ENCODE data around the gene SULT1A2. TPM values are rescaled to one million over a fixed set of nuclear protein-coding genes. Genes with fewer than 3 reads are reported as not detected.
"Not testable (repeated sequence)": the region's sequence is repeated elsewhere in the genome, so short reads cannot be mapped to it uniquely, and the experiment has no call there.

SULT1A2 gene
- total RNA-seq, 1 donor from 2014 or later, result 13.0 TPM

GRCh38 chr16:28621481-28622155 lies 24.8 kb upstream of the SULT1A2 start:
- ATAC-seq (no peak), DNase-seq (no peak)
- Histone ChIP-seq H3K27me3 (no peaks in the 10 kb centered on the region), H3K4me3 (no peak overlapping the region), H3K36me3 (peaks cover 9% of the 10 kb centered on the region), H3K4me1 (no peaks in the 10 kb centered on the region), H3K9me3 (no peaks in the 10 kb centered on the region), H3K27ac (no peak overlapping the region)
- no peak for TF ChIP-seq CTCF (IDR thresholded peaks at IDR 0.05)
- intact Hi-C loops (cut with DNase I), result no loop called here

- H3K9me3 ChIP-seq; intact Hi-C loops (cut with DNase I); H3K27me3 ChIP-seq; H3K4me1 ChIP-seq; H3K4me3 ChIP-seq; H3K27ac ChIP-seq; H3K36me3 ChIP-seq; ATAC-seq; DNase-seq: not testable (repeated sequence)
These were observed 23.5 kb upstream of the SULT1A2 start for GRCh38 chr16:28620316-28620715.

GRCh38 chr16:28617874-28618273 lies 21.0 kb upstream of the SULT1A2 start:
- ATAC-seq (peak; percentile 8), DNase-seq (no peak)
- no peak for TF ChIP-seq CTCF (IDR thresholded peaks at IDR 0.05)
- intact Hi-C loops (cut with DNase I), result no loop called here
- Histone ChIP-seq H3K9me3 (no peaks in the 10 kb centered on the region), H3K27me3 (no peaks in the 10 kb centered on the region), H3K27ac (no peak overlapping the region), H3K36me3 (peaks cover 9% of the 10 kb centered on the region), H3K4me1 (no peaks in the 10 kb centered on the region), H3K4me3 (no peak overlapping the region)

- intact Hi-C loops (cut with DNase I), result no loop called here
- ATAC-seq, result no peak
These were observed 19.8 kb upstream of the SULT1A2 start for GRCh38 chr16:28616636-28617035.

GRCh38 chr16:28616224-28616577 lies 19.4 kb upstream of the SULT1A2 start:
- H3K4me1 ChIP-seq; ATAC-seq; H3K4me3 ChIP-seq; intact Hi-C loops (cut with DNase I); DNase-seq; H3K9me3 ChIP-seq; H3K27me3 ChIP-seq; H3K36me3 ChIP-seq; H3K27ac ChIP-seq: not testable (repeated sequence)

More at GRCh38 chr16:28616636-28617035, 19.8 kb upstream of the SULT1A2 start:
- no peak for TF ChIP-seq CTCF (IDR thresholded peaks at IDR 0.05)
- no peaks in the 10 kb centered on the region for H3K4me1 ChIP-seq
- no peaks in the 10 kb centered on the region for H3K9me3 ChIP-seq
- peaks cover 9% of the 10 kb centered on the region for H3K36me3 ChIP-seq
- no peaks in the 10 kb centered on the region for H3K27me3 ChIP-seq
- no peak overlapping the region for H3K27ac ChIP-seq
- DNase-seq, result no peak
- no peak overlapping the region for H3K4me3 ChIP-seq

GRCh38 chr16:28615486-28616223 lies 18.8 kb upstream of the SULT1A2 start:
- H3K27me3 ChIP-seq; H3K4me1 ChIP-seq; intact Hi-C loops (cut with DNase I); H3K27ac ChIP-seq; H3K9me3 ChIP-seq; H3K36me3 ChIP-seq; H3K4me3 ChIP-seq; ATAC-seq: not testable (repeated sequence)
- TF ChIP-seq CTCF (IDR thresholded peaks at IDR 0.05), result peak; percentile 78
- DNase-seq, result peak; percentile 81

GRCh38 chr16:28614561-28614960 lies 17.7 kb upstream of the SULT1A2 start:
- H3K27me3 ChIP-seq; H3K27ac ChIP-seq; H3K36me3 ChIP-seq; ATAC-seq; H3K9me3 ChIP-seq; intact Hi-C loops (cut with DNase I); H3K4me3 ChIP-seq; H3K4me1 ChIP-seq; DNase-seq: not testable (repeated sequence)

GRCh38 chr16:28613912-28614311 lies 17.1 kb upstream of the SULT1A2 start:
- intact Hi-C loops (cut with DNase I); ATAC-seq; DNase-seq: not testable (repeated sequence)

GRCh38 chr16:28612359-28613280 lies 15.8 kb upstream of the SULT1A2 start:
- peaks cover 10% of the 10 kb centered on the region for H3K4me1 ChIP-seq
- peak; percentile 78 for ATAC-seq
- intact Hi-C loops (cut with DNase I); H3K9me3 ChIP-seq; DNase-seq; H3K36me3 ChIP-seq; H3K27ac ChIP-seq; H3K27me3 ChIP-seq; H3K4me3 ChIP-seq: not testable (repeated sequence)

More at GRCh38 chr16:28613912-28614311, 17.1 kb upstream of the SULT1A2 start:
- not testable (repeated sequence) for H3K9me3 ChIP-seq, H3K4me1 ChIP-seq, H3K4me3 ChIP-seq, H3K27me3 ChIP-seq, H3K36me3 ChIP-seq, H3K27ac ChIP-seq
